H9 (cell line): ENCODE measurements around the gene LHCGR. TPM values are rescaled to one million over a fixed set of nuclear protein-coding genes. Genes with fewer than 3 reads are reported as not detected.

ENCODE experiments used
- DNase-seq: peaks from one replicate; pipeline ENCODE4 v3.0.0-alpha.2; 2017
- H2AFZ ChIP-seq: one replicate; pipeline ENCODE4 v1.6.1; 2013; ENCODE audit warnings: mild to moderate bottlenecking, low read length, control low read depth, moderate library complexity
- H2AK5ac ChIP-seq: 2 replicates; pipeline ENCODE4 v1.6.1; 2013; ENCODE audit warnings: low read length, control low read depth, mixed read lengths; ENCODE audit not compliant: insufficient read length
- H2BK120ac ChIP-seq: one replicate; pipeline ENCODE4 v1.6.1; 2013; ENCODE audit warnings: low read depth, mild to moderate bottlenecking, low read length, control low read depth, inconsistent platforms; ENCODE audit not compliant: poor library complexity, severe bottlenecking
- H2BK12ac ChIP-seq: 2 replicates; pipeline ENCODE4 v1.6.1; 2013; ENCODE audit warnings: low read length, control low read depth, mixed read lengths, low read depth; ENCODE audit not compliant: insufficient read length
- H2BK15ac ChIP-seq: 2 replicates; pipeline ENCODE4 v1.6.1; 2013; ENCODE audit warnings: low read depth, low read length, control low read depth
- H2BK20ac ChIP-seq: one replicate; pipeline ENCODE4 v1.6.1; 2013; ENCODE audit warnings: low read depth, mild to moderate bottlenecking, low read length, control low read depth, inconsistent platforms; ENCODE audit not compliant: poor library complexity, severe bottlenecking
- H2BK5ac ChIP-seq: 2 replicates; pipeline ENCODE4 v1.6.1; 2013; ENCODE audit warnings: low read length, control low read depth, mixed read lengths; ENCODE audit not compliant: insufficient read length
- H3K14ac ChIP-seq: 2 replicates; pipeline ENCODE4 v1.6.1; 2013; ENCODE audit warnings: low read length, control low read depth; ENCODE audit not compliant: insufficient read depth
- H3K18ac ChIP-seq: 2 replicates; pipeline ENCODE4 v1.6.1; 2013; ENCODE audit warnings: low read depth, mild to moderate bottlenecking, mixed read lengths, low read length, control low read depth; ENCODE audit not compliant: insufficient read length
- H3K23ac ChIP-seq: 2 replicates; pipeline ENCODE4 v1.6.1; 2013; ENCODE audit warnings: low read length, control low read depth, mixed read lengths, low read depth; ENCODE audit not compliant: insufficient read length
- H3K23me2 ChIP-seq: 2 replicates; pipeline ENCODE4 v1.6.1; 2013; ENCODE audit warnings: low read depth, mild to moderate bottlenecking, mixed read lengths, low read length, control low read depth; ENCODE audit not compliant: insufficient read length, poor library complexity, severe bottlenecking
- H3K27ac ChIP-seq: 2 replicates; pipeline ENCODE4 v1.5.1; 2013; ENCODE audit warnings: low read length, control low read depth, mixed read lengths, low read depth; ENCODE audit not compliant: insufficient read length
- H3K27me3 ChIP-seq: 2 replicates; pipeline ENCODE4 v1.6.1; 2013; ENCODE audit warnings: low read length, control low read depth, inconsistent platforms; ENCODE audit not compliant: insufficient read depth
- H3K4ac ChIP-seq: 2 replicates; pipeline ENCODE4 v1.6.1; 2013; ENCODE audit warnings: low read depth, mild to moderate bottlenecking, control low read depth, inconsistent platforms, low read length, moderate library complexity
- H3K4me1 ChIP-seq: 2 replicates; pipeline ENCODE4 v1.6.1; 2013; ENCODE audit warnings: low read length, control low read depth, inconsistent platforms; ENCODE audit not compliant: insufficient read depth
- H3K4me2 ChIP-seq: 2 replicates; pipeline ENCODE4 v1.6.1; 2013; ENCODE audit warnings: low read length, control low read depth, mixed read lengths; ENCODE audit not compliant: insufficient read length, insufficient read depth
- H3K56ac ChIP-seq: 2 replicates; pipeline ENCODE4 v1.6.1; 2013; ENCODE audit warnings: low read depth, mild to moderate bottlenecking, mixed read lengths, low read length, control low read depth; ENCODE audit not compliant: insufficient read length
- H3K79me1 ChIP-seq: 2 replicates; pipeline ENCODE4 v1.6.1; 2013; ENCODE audit warnings: low read depth, mild to moderate bottlenecking, moderate library complexity, low read length, control low read depth, inconsistent platforms; ENCODE audit not compliant: insufficient read depth, poor library complexity, severe bottlenecking
- H3K79me2 ChIP-seq: 2 replicates; pipeline ENCODE4 v1.6.1; 2013; ENCODE audit warnings: low read length, control low read depth, inconsistent platforms; ENCODE audit not compliant: insufficient read depth
- H3K9ac ChIP-seq: 2 replicates; pipeline ENCODE4 v1.6.1; 2013; ENCODE audit warnings: low read length, control low read depth, mixed read lengths; ENCODE audit not compliant: insufficient read length; ENCODE audit errors: extremely low read depth
- H3K9me3 ChIP-seq: one replicate; pipeline ENCODE4 v1.6.1; 2013; ENCODE audit warnings: low read depth, low read length, inconsistent platforms; ENCODE audit not compliant: control insufficient read depth
- H3T11ph ChIP-seq: one replicate; pipeline ENCODE4 v1.6.1; 2013; ENCODE audit warnings: mild to moderate bottlenecking, low read length, control low read depth, inconsistent platforms
- H4K20me1 ChIP-seq: one replicate; pipeline ENCODE4 v1.6.1; 2013; ENCODE audit not compliant: control insufficient read depth, insufficient read length, insufficient read depth
- H4K5ac ChIP-seq: 2 replicates; pipeline ENCODE4 v1.6.1; 2013; ENCODE audit warnings: low read depth, mild to moderate bottlenecking, mixed read lengths, low read length, control low read depth; ENCODE audit not compliant: insufficient read length
- H4K8ac ChIP-seq: replicated peaks from 2 replicates; pipeline ENCODE4 v1.6.1; 2013; ENCODE audit warnings: low read length, control low read depth, mixed read lengths, low read depth; ENCODE audit not compliant: insufficient read length
- H4K91ac ChIP-seq: 2 replicates; pipeline ENCODE4 v1.6.1; 2013; ENCODE audit warnings: low read depth, mild to moderate bottlenecking, moderate library complexity, mixed read lengths, low read length, control low read depth; ENCODE audit not compliant: insufficient read length
- H3K27ac Mint-ChIP-seq, 3 experiments: 2 replicates in 2 of 3; 3 replicates in 1 of 3; pipeline ENCODE4 v1.8.0; 2020 to 2021; ENCODE audit warnings: mixed read lengths in 3 of 3, mild to moderate bottlenecking in 1 of 3, moderate library complexity in 1 of 3
- H3K27me3 Mint-ChIP-seq: 2 replicates; pipeline ENCODE4 v1.8.0; 2021; ENCODE audit warnings: low read depth, mild to moderate bottlenecking, moderate library complexity, mixed read lengths
- H3K36me3 Mint-ChIP-seq, 3 experiments: 2 replicates in 2 of 3; 3 replicates in 1 of 3; pipeline ENCODE4 v1.8.0; 2020 to 2021; ENCODE audit warnings: low read depth in 3 of 3, mixed read lengths in 3 of 3; ENCODE audit not compliant: insufficient read depth in 1 of 3
- H3K4me1 Mint-ChIP-seq, 2 experiments: 2 replicates each; pipeline ENCODE4 v1.8.0; 2020; ENCODE audit warnings: mixed read lengths in 2 of 2
- H3K4me3 Mint-ChIP-seq, 2 experiments: 2 replicates in 1 of 2; 3 replicates in 1 of 2; pipeline ENCODE4 v1.8.0; 2020 to 2021; ENCODE audit warnings: mild to moderate bottlenecking in 2 of 2, mixed read lengths in 2 of 2, moderate library complexity in 1 of 2
- H3K9me3 Mint-ChIP-seq, 2 experiments: 2 replicates in 1 of 2; 3 replicates in 1 of 2; pipeline ENCODE4 v1.8.0; 2020; ENCODE audit warnings: mild to moderate bottlenecking in 2 of 2, mixed read lengths in 2 of 2, moderate library complexity in 1 of 2
- WGBS: extraction: QIAGEN DNeasy Blood & Tissue Kit; methylation state at CpG from one replicate; pipeline ENCODE4 v1.1.7; 2013; ENCODE audit warnings: missing lambda C conversion rate, low lambda C conversion rate, mixed read lengths; ENCODE audit not compliant: insufficient read length; ENCODE audit errors: extremely low coverage; 5-methylcytosine and 5-hydroxymethylcytosine counted together
- total RNA-seq: library from RNA; stranded (reverse); gene quantifications from 2 replicates; pipeline ENCODE4 v1.2.1, GENCODE V29; 2021
- TF ChIP-seq, protein P1 (sequence below): fragments of 200-600 bp; sonication (generic); conservative IDR thresholded peaks from 3 replicates; pipeline ENCODE4 v1.8.0; 2021; ENCODE audit warnings: antibody characterized with exemption, mild to moderate bottlenecking

LHCGR gene
- total RNA-seq, 1 experiment from 2014 or later = 0.44 TPM

DNA sequence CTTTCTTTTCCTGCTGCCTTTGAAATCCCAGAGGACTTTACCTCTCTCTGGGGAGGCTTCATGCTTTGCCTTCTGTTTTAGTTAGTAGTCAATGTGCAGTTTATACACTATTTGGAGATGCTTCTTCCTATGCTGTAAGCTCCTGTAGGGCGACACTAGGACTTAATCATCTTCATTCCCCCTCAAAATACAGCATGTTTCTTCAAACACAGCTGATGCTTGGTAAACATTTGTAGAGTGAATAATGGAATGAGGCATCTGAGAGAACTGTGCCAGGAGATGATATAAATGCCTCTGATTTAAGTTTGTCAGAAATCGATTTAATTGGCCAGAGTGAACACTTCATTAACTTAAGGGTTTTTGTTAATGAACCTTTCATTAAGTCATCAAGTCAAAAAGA lies 43.4 kb downstream of the LHCGR start:
- no peaks in the 10 kb centered on the region for H3K79me1 ChIP-seq
- TF ChIP-seq, protein P1, sequence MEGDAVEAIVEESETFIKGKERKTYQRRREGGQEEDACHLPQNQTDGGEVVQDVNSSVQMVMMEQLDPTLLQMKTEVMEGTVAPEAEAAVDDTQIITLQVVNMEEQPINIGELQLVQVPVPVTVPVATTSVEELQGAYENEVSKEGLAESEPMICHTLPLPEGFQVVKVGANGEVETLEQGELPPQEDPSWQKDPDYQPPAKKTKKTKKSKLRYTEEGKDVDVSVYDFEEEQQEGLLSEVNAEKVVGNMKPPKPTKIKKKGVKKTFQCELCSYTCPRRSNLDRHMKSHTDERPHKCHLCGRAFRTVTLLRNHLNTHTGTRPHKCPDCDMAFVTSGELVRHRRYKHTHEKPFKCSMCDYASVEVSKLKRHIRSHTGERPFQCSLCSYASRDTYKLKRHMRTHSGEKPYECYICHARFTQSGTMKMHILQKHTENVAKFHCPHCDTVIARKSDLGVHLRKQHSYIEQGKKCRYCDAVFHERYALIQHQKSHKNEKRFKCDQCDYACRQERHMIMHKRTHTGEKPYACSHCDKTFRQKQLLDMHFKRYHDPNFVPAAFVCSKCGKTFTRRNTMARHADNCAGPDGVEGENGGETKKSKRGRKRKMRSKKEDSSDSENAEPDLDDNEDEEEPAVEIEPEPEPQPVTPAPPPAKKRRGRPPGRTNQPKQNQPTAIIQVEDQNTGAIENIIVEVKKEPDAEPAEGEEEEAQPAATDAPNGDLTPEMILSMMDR = no peak
- no peak overlapping the region for H3K23ac ChIP-seq
- H2BK5ac ChIP-seq = no peak overlapping the region
- Mint-ChIP-seq H3K4me1 (peaks cover 11 to 19% of the 10 kb centered on the region in 2 experiments), H3K27me3 (no peaks in the 10 kb centered on the region; the same call in 1 of the 2 replicates), H3K9me3 (peaks cover 0 to 3% of the 10 kb centered on the region in 2 experiments; a peak in 2 of 5 replicates), H3K4me3 (no peak overlapping the region), H3K27ac (no peak overlapping the region), H3K36me3 (0 out of 7 replicates have a peak, but pooled peaks cover 0 to under 1% (median 0%) of the 10 kb centered on the region in 3 experiments)
- DNase-seq = no peak
- H3K23me2 ChIP-seq = no peaks in the 10 kb centered on the region
- H3K56ac ChIP-seq = no peak overlapping the region
- no peak overlapping the region for H4K5ac ChIP-seq
- H3K27me3 ChIP-seq = no peaks in the 10 kb centered on the region
- no CpG with 5 or more reads among the region's 2 CpGs for WGBS
- H3K9me3 ChIP-seq = no peaks in the 10 kb centered on the region
- H3K18ac ChIP-seq = no peak overlapping the region
- no peak overlapping the region for H2BK20ac ChIP-seq
- no peak overlapping the region for H4K91ac ChIP-seq
- no peak overlapping the region for H3K4ac ChIP-seq
- H3K27ac ChIP-seq = no peak overlapping the region
- no peak overlapping the region for H4K8ac ChIP-seq
- no peak overlapping the region for H3K4me2 ChIP-seq
- H2AFZ ChIP-seq = no peak overlapping the region
- no peak overlapping the region for H2BK12ac ChIP-seq
- H3K9ac ChIP-seq = no peak overlapping the region
- H2BK120ac ChIP-seq = no peak overlapping the region
- no peaks in the 10 kb centered on the region for H4K20me1 ChIP-seq
- H3K4me1 ChIP-seq = peaks cover 3% of the 10 kb centered on the region; the same call in 1 of the 2 replicates
- H3T11ph ChIP-seq = no peak overlapping the region
- H3K14ac ChIP-seq = no peak overlapping the region
- no peak overlapping the region for H2BK15ac ChIP-seq
- no peaks in the 10 kb centered on the region for H3K79me2 ChIP-seq
- H2AK5ac ChIP-seq = no peak overlapping the region
